Astrocyte (in vitro differentiated cells and primary cell): ENCODE measurements around the gene MTF1.

Source experiments
- CTCF ChIP-seq: IDR thresholded peaks from 2 replicates; pipeline ENCODE4 v1.5.1; 2011; ENCODE audit warnings: low read depth, mild to moderate bottlenecking, inconsistent platforms, low read length, moderate library complexity; ENCODE audit not compliant: insufficient read depth
- EZH2 ChIP-seq: IDR thresholded peaks from 2 replicates; pipeline ENCODE4 v1.6.1; 2012; ENCODE audit warnings: mild to moderate bottlenecking, low read length, inconsistent platforms; ENCODE audit not compliant: insufficient read depth

- TF ChIP-seq CTCF (no peak), EZH2 (no peak)
These were observed 51.6 kb downstream of the MTF1 start, which contains the start of the genes C1orf122 and YRDC for GRCh38 chr1:37807555-37808368.
